Skin of body (tissue), 2 donors: ENCODE results near the gene PNMT. TPM values are rescaled to one million over a fixed set of nuclear protein-coding genes. Genes with fewer than 3 reads are reported as not detected.

Experiments used
- DNase-seq: peaks from one replicate; lab custom pipeline; 2025; lab: John Stamatoyannopoulos, UW
- total RNA-seq: library from RNA; depleted of rRNA; stranded (reverse); fragments of >200 nt; gene quantifications from one replicate; pipeline ENCODE4 v1.2.3, GENCODE V29; 2014

PNMT gene
- total RNA-seq, 1 donor from 2014 or later = not detected

DNA sequence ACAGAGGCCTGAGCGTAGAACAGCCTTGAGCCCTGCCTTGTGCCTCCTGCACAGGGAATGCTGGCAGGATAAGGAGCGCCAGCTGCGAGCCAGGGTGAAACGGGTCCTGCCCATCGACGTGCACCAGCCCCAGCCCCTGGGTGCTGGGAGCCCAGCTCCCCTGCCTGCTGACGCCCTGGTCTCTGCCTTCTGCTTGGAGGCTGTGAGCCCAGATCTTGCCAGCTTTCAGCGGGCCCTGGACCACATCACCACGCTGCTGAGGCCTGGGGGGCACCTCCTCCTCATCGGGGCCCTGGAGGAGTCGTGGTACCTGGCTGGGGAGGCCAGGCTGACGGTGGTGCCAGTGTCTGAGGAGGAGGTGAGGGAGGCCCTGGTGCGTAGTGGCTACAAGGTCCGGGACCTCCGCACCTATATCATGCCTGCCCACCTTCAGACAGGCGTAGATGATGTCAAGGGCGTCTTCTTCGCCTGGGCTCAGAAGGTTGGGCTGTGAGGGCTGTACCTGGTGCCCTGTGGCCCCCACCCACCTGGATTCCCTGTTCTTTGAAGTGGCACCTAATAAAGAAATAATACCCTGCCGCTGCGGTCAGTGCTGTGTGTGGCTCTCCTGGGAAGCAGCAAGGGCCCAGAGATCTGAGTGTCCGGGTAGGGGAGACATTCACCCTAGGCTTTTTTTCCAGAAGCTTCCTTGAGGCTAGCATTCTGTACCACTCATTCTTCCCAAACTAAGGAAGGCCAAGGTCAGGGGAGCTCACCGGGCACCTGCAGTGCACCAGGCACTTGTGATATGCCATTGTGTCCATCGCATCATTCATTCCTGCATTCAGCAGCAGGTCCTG, 1.9 kb downstream of the PNMT start:
- DNase-seq = no peak

DNA sequence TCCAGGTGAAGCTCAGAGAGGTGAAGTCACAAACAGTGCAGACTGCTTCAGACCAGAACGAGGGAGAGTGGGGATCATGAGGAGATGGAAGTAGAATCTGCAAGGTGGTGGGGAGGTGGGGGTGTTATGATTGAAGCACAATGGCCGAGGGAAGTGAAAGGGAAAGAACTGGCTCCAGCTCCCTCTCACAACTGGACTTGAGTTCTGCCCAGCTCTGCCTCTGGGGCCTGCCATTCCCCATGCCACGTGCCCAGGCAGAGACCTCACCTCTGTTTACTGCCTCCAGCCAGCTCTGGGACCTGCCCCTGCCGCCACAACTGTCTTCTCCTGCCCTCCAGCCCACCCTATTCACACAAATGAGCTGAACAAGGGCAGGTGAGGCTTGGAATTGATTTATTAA, 2.5 kb downstream of the PNMT start:
- DNase-seq = no peak

DNA sequence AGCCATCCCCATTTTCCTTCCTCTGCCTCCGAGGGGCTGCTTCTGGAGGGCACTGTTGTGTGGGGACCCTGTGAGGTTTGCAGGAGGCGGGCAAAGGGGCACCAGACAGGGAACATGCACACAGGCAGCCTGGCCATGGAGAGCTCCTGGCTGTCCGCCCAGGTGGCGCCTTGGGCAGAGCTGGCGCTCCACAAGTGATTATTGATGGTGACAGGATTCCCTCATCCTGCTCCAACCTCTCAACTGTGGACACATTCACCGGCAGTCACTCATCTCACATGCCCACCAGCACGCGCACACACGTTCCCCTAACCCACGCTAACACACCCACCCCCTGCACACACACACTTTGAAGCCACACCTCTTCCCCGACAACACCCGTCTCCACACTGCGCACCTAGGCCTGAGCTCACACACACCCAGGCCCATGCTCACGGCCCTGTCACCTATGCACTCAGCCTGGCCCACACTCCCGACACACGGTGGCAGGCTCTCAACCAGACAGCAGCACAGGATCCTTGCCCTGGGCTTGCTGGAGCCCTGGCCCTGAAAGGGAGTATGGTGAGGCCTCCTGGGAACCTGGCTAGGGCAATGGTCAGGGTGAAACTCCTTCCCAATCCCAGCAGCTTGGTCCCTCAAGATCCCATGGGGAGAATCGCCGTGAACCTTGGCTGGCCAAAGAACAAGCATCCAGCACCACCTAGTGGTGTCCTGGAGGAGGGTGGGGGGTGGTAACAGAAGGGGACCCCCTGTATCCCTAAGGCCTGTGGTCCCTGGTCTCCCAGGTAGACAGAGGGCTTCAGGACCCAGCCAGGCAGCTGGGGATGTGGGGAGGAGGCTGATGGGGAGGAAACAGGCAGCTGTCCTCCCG, 3.6 kb downstream of the PNMT start:
- DNase-seq = no peak

DNA sequence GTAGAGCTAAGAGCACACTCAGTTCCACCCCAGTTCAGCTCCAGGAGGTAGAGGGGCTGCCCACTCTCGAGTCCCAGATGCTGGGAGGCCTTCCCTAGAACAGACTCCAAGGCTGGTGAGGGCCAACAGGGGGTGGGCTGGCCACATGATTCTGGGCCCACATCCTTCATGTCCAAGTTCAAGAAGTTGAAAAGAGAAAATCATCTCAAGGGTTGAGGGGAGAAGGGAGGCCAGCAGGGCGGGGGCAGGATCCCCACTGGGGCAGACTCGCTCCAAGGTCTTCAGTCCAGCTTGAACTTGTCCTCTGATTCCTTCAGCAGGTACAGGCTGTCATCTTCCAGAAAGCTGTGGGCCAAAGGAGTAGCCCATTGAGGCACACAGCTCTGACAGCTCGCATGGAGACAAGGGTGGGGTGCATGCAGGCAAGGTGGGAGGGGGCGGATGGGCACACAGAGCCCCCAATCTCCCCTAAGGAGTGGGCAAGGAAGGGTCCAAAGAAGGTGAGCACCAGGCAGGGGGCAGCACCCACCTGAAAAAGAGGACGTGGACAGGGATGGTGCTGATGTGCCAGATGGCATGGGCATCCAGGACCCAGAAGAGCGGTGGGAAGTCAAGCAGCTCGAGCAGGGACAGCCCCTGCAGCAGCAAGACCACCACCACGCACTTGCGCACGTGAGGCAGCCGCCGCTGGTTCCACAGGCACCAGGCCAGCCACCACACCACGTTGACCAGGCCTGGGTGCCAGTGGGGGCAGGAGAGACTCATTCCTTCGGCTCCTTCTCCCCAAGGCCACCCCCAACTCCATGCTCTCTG, 4.5 kb downstream of the PNMT start:
- DNase-seq = no peak

DNA sequence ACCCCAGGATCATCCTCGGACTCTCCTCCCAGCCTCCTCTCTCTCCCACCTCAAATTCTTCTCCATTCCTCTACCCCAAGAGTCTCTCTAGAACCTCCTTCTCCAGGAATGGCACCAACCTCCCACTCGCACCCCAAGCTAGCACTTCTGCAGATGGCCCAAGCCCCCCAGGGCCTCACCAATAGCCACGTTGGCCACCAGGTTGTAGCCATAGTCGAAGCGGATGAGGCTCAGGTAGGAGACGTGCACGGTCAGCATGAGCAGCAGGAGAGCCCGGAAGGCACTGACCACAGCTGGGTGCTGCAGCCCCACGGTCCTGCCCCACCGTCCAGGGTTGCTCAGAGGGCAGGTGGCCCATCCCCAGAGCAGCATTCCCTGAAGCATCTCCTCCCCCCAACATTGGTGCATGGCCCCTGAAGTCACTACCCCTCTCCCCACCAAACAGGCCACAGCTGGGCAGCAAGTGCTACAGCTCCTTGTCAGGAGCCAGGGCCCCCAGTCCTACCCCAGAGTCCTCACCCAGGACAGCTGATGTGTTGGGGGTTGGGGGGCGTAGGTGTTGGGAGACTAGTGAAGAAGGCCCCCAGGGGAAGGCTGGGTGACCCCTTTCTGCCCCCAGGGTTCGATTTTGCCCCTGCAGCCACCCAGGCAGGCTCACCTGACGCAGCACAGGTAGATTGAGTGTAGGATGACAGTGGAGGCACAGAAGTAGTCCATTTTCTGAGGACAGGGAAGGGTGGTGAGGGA, 5.3 kb downstream of the PNMT start:
- no peak for DNase-seq

DNA sequence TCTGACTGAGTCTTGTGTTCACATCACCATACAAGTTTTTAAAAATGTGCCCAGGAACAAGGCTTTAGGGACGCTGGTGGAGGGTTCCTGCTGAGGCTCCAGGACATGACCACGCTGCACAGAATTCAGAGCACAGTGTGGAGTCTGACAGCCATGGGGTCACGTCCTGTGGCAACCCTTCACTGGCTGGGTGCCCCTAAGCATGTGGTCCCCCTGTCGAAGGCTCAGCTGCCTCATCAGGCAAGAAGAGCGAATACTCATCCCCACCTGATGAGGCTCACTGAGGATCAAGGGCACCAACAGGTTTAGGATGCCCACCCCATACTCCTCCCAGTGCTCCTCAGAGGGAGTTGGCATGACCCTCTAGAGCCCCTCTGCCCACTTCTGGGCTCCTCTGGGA, 5.9 kb downstream of the PNMT start:
- no peak for DNase-seq

DNA sequence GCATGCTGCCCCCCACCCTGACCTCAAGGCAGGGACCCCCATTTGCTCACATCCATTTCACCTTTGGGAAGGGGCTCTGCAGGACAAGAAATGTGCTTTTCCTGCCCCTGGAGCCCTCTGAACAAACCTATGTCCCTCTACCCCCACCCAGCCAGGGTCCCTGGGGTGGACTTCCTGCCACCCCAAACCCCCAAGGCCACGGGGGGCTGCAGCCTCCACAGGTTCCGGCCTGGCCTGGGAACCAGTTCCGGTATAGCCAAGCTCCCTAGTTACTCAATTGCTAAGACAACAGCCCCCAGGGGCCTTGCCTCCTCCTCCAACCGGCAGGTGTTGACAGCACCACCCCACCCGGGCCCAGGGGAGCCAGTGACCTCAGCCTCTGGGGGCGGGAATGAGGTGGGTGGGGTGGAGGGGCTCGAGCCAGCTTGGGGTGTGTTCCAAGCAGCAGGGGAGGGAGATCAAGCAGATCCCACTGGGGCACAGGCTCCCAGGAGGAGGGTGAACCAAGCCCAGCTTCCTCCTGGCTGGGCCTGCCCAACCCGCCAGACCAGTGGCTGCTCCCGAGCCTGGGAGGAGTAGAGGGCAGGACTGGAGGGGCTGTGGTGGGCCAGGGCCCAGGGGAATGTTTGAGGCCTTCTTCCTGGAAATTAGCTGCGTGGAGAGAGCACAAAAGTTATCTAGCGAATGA, 6.6 kb downstream of the PNMT start:
- DNase-seq = peak; percentile 7

DNA sequence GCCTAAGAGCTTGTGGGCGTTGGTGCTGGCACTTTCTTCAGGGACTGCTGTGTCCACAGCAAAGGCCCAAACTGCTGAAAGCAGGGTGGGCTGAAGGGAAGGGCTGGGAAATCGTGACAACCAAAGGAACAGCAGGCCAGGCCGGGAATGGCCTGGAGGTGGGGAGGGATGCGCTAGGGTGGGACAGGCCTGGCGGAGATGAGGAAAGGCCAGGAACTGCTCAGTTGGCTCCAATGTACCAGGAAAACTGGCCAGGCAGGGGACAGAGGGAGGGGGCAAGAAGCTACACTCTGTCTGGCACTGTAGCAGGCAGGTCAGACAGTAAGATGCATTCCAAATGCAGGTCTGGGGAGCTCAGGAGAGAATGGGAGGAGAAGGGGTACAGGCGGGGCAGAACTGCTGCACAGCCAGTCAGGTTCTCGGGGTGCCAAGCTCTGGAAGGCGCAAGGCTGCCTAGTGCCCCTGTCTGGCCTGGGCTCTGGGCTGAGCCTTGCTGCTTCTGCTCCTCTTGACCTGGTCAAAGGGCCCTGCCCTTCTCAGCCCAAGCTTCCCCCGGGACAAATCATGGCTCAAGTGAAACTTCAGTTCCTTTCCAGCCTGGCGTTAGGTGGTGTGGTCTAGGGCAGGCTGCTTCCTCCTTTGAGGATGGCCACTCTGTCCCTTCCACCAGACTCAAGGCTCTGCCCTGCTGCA, 7.3 kb downstream of the PNMT start:
- DNase-seq = no peak

DNA sequence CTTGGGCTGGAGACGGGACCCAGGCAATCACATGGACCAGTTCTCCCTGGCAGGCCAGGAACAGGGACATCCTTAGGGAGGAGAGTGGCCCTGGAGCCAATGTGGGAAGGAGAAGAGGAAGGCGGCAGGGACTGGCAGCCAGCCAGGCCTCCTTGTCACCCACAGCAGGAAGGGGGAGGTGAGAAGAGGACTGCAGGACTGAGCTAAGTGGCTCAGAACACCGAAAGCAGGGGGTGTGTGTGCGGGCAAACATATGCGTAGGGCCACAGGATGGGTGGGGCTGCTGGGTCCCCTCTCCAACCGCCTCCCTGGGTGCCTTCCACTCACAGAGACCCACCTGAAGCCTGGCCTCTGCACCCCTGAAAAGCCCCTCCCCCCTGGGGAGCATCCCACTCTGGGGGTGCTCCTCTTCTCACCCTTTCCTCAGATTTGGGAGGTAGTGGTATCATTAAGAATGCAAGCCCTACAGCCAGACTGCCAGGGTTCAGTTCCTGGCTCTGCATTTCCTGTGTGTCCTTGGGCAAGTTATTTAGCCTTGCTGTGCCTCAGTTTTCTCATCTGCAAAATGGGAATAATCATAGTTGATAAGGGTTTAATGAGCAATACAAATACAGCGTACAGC, 8.1 kb downstream of the PNMT start:
- DNase-seq = no peak

DNA sequence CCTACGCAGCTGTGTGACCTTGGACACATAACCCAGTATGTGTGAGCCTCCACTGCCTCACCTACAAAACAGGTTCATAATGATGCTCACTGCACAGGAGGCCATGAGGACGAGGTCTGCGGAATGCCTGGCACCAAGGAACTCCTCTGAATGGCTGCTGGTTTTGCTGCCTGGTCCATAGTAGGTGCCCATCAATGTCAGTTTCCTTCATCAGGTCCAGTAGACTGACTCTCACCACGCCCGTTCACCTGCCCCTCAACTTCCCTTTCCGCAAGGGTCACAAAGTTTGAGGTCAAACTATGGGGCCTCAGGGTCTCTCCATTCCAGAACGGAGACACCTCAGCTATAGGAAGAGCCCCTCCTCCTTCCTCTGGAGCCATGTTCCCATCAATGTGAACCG, 8.8 kb downstream of the PNMT start:
- no peak for DNase-seq

DNA sequence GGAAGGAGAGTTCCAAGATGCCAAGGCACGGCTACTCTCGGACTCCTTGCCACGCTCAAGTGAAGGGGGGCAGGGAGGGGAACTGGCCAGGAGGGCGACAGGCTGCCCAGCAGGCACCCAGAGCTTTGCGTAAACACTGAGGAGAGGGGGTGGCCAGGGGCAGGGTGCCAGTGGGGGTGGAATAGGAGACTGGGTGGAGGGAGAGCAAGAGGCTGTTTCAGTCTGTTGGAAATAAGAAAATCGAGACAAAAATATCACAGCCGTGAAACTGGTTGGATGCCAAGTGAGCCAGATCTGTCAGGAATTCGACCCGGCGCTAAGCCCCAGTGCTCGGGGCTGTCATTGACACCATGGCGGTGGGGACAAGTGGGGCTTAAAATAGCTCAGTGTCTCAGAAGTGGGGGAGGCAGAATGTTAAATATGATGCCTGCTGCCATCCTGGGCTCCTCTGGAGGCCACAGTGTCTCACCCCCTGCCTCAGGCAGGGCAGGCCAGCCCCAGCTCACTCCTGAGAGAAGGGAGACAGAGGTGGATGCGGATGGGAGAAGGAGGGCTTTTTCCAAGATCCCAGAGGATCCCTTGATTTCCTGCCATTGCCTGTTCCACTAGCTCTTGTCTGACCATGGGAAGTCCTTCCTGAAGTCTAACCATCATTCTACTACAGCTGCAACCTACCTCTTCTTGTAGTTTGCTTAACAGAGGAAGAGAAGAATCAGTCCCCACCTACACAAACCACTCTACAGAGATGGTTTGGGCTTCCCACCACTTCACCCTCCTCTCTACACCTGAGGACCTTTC, 9.5 kb downstream of the PNMT start:
- peak; percentile 26 for DNase-seq

DNA sequence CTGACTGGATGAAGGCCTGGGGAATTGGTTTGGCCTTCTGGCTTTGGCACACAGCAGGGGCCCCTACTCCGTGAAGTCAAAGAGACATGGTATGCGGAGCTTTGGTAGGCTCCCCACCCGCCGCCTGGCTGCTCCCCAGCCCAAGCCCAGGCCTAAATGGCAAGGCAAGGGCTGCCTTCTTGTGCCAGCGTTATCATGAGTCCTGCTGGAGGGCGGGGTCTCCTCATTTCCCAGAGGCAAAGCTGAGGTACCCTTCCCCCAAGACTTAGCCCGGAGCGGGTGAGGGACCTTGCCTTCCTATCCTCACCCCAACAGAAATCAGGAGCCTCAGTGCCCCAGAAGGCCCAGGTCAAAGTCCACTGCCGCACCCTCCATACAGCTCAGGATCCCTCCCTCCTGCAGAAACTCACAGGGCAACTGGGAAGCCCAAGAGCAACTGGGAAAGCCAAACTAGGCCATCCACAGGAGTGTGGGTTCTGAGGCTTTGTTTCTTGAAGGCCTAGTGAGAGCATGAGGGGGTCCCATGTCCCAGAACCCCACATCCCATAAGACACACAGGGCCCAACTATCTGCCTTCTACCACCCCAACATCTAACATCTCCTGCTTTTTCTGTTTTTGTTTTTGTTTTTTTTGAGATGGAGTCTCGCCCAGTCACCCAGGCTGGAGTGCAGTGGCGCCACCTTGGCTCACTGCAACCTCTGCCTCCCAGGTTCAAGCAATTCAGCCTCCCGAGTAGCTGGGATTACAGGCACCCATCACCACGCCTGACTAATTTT, 10.3 kb downstream of the PNMT start:
- DNase-seq = no peak

DNA sequence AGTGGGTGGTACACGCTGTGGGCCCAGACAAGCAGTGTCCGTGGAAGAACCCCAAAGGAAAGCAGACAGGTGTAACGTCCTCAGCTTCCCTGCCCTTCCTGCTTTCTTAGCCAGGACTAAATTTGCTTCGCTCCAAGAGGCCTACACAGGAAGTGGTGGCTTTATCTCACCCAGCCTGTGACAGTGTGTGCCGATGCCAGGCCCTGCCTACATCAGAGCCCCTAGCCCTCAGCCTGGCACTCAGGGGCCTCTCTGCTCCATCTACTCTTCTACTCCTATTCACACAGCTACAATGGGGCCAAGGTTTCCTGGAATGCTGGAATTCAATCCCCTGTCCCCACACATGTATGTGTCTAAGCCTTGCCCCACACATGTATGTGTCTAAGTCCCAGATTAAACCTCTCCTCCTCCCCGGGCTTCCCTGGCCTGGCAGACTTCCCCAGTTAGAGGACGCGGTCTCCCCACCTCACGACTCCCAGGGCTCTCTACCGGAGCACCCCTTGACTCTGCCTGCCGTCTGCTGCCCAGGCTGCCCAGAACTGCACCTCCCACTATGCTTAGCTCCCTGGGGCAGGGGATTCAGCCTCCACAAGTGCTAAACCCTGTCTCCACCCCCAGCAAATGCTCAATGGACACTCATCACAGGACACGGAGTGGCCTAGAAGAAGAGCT, 11.4 kb downstream of the PNMT start:
- DNase-seq = no peak

DNA sequence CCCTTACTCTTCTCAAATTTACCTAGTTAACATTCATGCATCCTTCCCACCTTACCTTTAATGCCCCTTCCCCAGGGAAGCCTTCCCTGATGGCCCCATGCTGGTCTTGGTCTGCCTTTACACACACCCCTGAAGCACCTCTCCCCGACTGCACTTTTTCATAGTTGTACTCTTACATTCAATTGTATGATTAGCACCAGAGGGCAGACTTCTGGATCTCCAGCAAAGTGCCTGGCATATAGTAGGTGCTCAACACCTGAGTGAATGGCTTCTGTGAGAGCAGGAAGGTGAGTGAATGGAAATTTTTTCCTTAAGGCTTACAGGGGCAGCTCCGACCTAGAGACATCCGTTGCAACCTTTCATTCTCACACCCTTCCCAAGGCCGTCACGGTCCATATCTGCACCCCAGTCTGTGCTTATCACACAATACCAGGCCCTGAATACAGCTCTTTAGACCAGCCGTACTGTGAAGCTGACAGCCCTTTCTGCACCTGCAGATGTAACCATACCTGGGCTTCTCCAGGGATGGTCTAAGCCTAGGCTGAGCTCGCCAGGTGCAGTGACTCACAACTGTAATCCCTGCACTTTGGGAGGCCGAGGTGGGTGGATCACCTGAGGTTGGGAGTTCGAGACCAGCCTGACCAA, 15.2 kb downstream of the PNMT start:
- no peak for DNase-seq

DNA sequence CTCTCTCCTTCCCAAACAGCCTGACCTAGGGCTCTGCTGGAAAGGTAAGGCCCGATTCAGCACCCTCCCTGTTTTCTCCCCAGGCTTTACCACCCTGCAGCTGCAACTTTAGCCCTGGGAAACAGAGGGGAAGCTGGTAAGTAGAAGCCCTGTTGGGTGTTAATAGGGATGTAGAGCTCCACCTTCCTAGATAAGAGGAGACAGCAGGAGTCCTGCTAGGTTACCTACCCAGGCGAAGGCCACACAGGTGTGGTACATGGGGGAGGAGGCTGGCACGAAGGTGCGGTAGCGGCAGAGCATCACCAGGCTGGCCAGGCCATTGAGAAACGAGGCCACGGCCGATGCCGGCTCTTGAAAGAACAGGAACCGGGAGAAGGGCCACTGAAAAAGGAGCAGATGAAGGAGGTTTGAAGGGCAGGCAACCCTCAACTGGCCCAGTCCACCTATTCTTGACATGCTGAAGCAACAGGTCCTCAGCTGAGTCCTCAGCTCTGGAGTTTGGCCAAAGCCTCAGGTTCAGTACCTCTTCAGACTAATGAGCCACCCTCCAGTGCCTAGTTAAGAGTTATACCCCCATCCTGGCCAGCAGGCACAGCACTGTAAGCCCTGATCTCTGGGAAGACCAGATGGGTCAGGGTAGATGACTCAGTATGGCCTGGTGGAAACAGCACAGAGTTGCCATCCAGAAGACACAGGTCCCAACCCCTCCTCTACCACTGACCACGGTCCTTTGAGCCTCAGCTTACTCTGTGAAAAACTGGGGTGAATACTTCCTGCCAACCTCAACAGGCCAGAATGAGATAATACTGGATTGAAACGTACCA, 16.3 kb downstream of the PNMT start:
- no peak for DNase-seq

DNA sequence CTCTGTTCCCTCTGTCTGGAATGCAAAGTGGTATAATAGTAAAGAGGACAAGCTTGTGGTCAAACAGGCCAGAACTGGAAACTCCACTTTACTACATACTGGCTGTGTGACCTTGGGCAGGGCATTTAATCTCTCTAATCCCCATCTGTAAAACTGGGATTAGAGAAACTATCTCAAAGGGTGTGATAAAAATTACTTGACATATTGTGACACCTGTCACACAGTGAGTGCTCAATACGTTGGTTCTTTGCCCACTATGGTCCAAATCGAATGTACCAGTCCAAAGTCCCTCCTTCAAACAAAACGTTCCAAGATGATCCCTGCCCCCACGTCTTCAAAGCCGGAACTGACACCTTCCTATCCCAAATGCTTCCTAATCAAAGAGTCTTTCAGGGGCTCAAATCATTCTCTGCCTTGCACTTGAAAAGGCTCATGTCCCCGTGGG, 18.9 kb downstream of the PNMT start:
- no peak for DNase-seq
